GM12874 (cell line): ENCODE results near the gene PF4V1.

Experiments used
- CTCF ChIP-seq: IDR thresholded peaks from 2 replicates; pipeline ENCODE4 v1.5.1; 2011; ENCODE audit warnings: low read depth, mild to moderate bottlenecking, control low read depth, low read length, moderate library complexity; ENCODE audit not compliant: insufficient read depth

Gene PF4V1

GRCh38 chr4:73897380-73898136, 44.5 kb downstream of the PF4V1 start:
- no peak for TF ChIP-seq CTCF

- no peak for TF ChIP-seq CTCF
Measured at GRCh38 chr4:73901031-73901430, 47.9 kb downstream of the PF4V1 start.

- TF ChIP-seq CTCF: no peak
Measured at GRCh38 chr4:73902038-73902637, 49.0 kb downstream of the PF4V1 start.

- TF ChIP-seq CTCF: no peak
Measured at GRCh38 chr4:73902817-73903547, 49.9 kb downstream of the PF4V1 start.
